Measurements from ENCODE around the gene NLK. TPM values are rescaled to one million over a fixed set of nuclear protein-coding genes. Genes with fewer than 3 reads are reported as not detected.

The NLK gene
- total RNA-seq, 1 experiment from 2014 or later = 14.9 TPM

GRCh38 chr17:28221751-28222414 lies 179.4 kb downstream of the NLK start:
- Histone ChIP-seq H3K27me3 (ENCODE audit: low read length) (no peaks in the 10 kb centered on the region), H3K4me1 (ENCODE audit: insufficient read depth, low read length) (no peaks in the 10 kb centered on the region), H3F3A (ENCODE audit: low read length, unreplicated experiment) (no peaks in the 10 kb centered on the region), H2AFZ (ENCODE audit: low read length) (no peak overlapping the region), H4K20me1 (ENCODE audit: low read length) (no peaks in the 10 kb centered on the region), H3K27ac (ENCODE audit: low read length) (no peak overlapping the region), H3K4me3 (ENCODE audit: low read length) (no peak overlapping the region), H3K79me2 (ENCODE audit: low read length) (no peaks in the 10 kb centered on the region), H3K9me2 (replicated peaks; ENCODE audit: low read length) (no peaks in the 10 kb centered on the region), H3K9me3 (ENCODE audit: low read length) (no peaks in the 10 kb centered on the region), H3K9ac (ENCODE audit: low read length) (no peak overlapping the region), H3K36me3 (ENCODE audit: low read depth, low read length) (no peaks in the 10 kb centered on the region), H3K4me2 (ENCODE audit: low read length) (no peak overlapping the region)
- BruUV-seq (replicated peaks) = no TSS peak
- DNase-seq (no peak), ATAC-seq (no peak)
- ChIA-PET CTCF (no interaction called here), POLR2A (ENCODE audit: unreplicated experiment) (no interaction called here)
- intact Hi-C loops (cut with micrococcal nuclease) = no loop called here
- TF ChIP-seq EZH2 (IDR thresholded peaks at IDR 0.05; ENCODE audit: low read length, unreplicated experiment) (no peak), EZH2phosphoT487 (IDR thresholded peaks at IDR 0.05; ENCODE audit: borderline replicate concordance, low read length) (no peak), CTCF (conservative IDR thresholded peaks at IDR 0.05; ENCODE audit: low read depth, low read length) (no peak)

GRCh38 chr17:28225271-28225670 lies 182.8 kb downstream of the NLK start:
- no peaks in the 10 kb centered on the region for H3K9me2 ChIP-seq (replicated peaks; ENCODE audit: low read length)
- H3F3A ChIP-seq (ENCODE audit: low read length, unreplicated experiment) = no peaks in the 10 kb centered on the region
- POLR2A ChIA-PET (ENCODE audit: unreplicated experiment) = no interaction called here
- H3K27ac ChIP-seq (ENCODE audit: low read length) = no peak overlapping the region
- H2AFZ ChIP-seq (ENCODE audit: low read length) = no peak overlapping the region
- H3K9me3 ChIP-seq (ENCODE audit: low read length) = no peaks in the 10 kb centered on the region
- no peak overlapping the region for H3K4me3 ChIP-seq (ENCODE audit: low read length)
- no peak for DNase-seq
- H3K4me1 ChIP-seq (ENCODE audit: insufficient read depth, low read length) = no peaks in the 10 kb centered on the region
- intact Hi-C loops (cut with micrococcal nuclease) = no loop called here
- CTCF ChIA-PET = no interaction called here
- H3K27me3 ChIP-seq (ENCODE audit: low read length) = no peaks in the 10 kb centered on the region
- H3K4me2 ChIP-seq (ENCODE audit: low read length) = no peak overlapping the region
- H3K36me3 ChIP-seq (ENCODE audit: low read depth, low read length) = no peaks in the 10 kb centered on the region
- no peaks in the 10 kb centered on the region for H3K79me2 ChIP-seq (ENCODE audit: low read length)
- ATAC-seq = no peak
- TF ChIP-seq CTCF (conservative IDR thresholded peaks at IDR 0.05; ENCODE audit: low read depth, low read length) (no peak), EZH2 (IDR thresholded peaks at IDR 0.05; ENCODE audit: low read length, unreplicated experiment) (no peak), EZH2phosphoT487 (IDR thresholded peaks at IDR 0.05; ENCODE audit: borderline replicate concordance, low read length) (no peak)
- BruUV-seq (replicated peaks) = no TSS peak
- no peak overlapping the region for H3K9ac ChIP-seq (ENCODE audit: low read length)
- H4K20me1 ChIP-seq (ENCODE audit: low read length) = no peaks in the 10 kb centered on the region

- CTCF ChIA-PET = no interaction called here
These were observed 183.4 kb downstream of the NLK start for GRCh38 chr17:28225867-28226266.

More at GRCh38 chr17:28225867-28226266, 183.4 kb downstream of the NLK start:
- intact Hi-C loops (cut with micrococcal nuclease) = no loop called here
- Histone ChIP-seq H3K4me2 (ENCODE audit: low read length) (no peak overlapping the region), H3F3A (ENCODE audit: low read length, unreplicated experiment) (no peaks in the 10 kb centered on the region), H3K36me3 (ENCODE audit: low read depth, low read length) (no peaks in the 10 kb centered on the region), H4K20me1 (ENCODE audit: low read length) (no peaks in the 10 kb centered on the region), H3K9ac (ENCODE audit: low read length) (no peak overlapping the region), H3K4me3 (ENCODE audit: low read length) (no peak overlapping the region), H3K27ac (ENCODE audit: low read length) (no peak overlapping the region), H2AFZ (ENCODE audit: low read length) (no peak overlapping the region), H3K9me2 (replicated peaks; ENCODE audit: low read length) (no peaks in the 10 kb centered on the region), H3K79me2 (ENCODE audit: low read length) (no peaks in the 10 kb centered on the region), H3K9me3 (ENCODE audit: low read length) (no peaks in the 10 kb centered on the region), H3K27me3 (ENCODE audit: low read length) (no peaks in the 10 kb centered on the region), H3K4me1 (ENCODE audit: insufficient read depth, low read length) (no peaks in the 10 kb centered on the region)
- TF ChIP-seq CTCF (conservative IDR thresholded peaks at IDR 0.05; ENCODE audit: low read depth, low read length) = no peak
- no peak for TF ChIP-seq EZH2 (IDR thresholded peaks at IDR 0.05; ENCODE audit: low read length, unreplicated experiment)
- TF ChIP-seq EZH2phosphoT487 (IDR thresholded peaks at IDR 0.05; ENCODE audit: borderline replicate concordance, low read length) = no peak
- no peak for DNase-seq
- ATAC-seq = no peak
- POLR2A ChIA-PET (ENCODE audit: unreplicated experiment) = no interaction called here
- no TSS peak for BruUV-seq (replicated peaks)
